Glutamatergic neuron (in vitro differentiated cells): Measurements from ENCODE around the gene CREB3. TPM values are rescaled to one million over a fixed set of nuclear protein-coding genes. Genes with fewer than 3 reads are reported as not detected.

Experiments
- DNase-seq: peaks from one replicate; pipeline ENCODE4 v3.0.0; 2022
- H3K27ac Mint-ChIP-seq: one replicate; pipeline ENCODE4 v1.8.0; 2020; ENCODE audit warnings: mild to moderate bottlenecking, mixed read lengths, inconsistent platforms; ENCODE audit not compliant: unreplicated experiment
- H3K27me3 Mint-ChIP-seq: one replicate; pipeline ENCODE4 v1.8.0; 2020; ENCODE audit warnings: mild to moderate bottlenecking, moderate library complexity, mixed read lengths, inconsistent platforms; ENCODE audit not compliant: unreplicated experiment
- H3K36me3 Mint-ChIP-seq: one replicate; pipeline ENCODE4 v1.8.0; 2020; ENCODE audit warnings: mild to moderate bottlenecking, mixed read lengths, inconsistent platforms; ENCODE audit not compliant: unreplicated experiment
- H3K4me1 Mint-ChIP-seq: one replicate; pipeline ENCODE4 v1.8.0; 2020; ENCODE audit warnings: mild to moderate bottlenecking, low read depth, mixed read lengths, inconsistent platforms; ENCODE audit not compliant: unreplicated experiment
- H3K4me3 Mint-ChIP-seq: one replicate; pipeline ENCODE4 v1.8.0; 2020; ENCODE audit warnings: mild to moderate bottlenecking, mixed read lengths, inconsistent platforms; ENCODE audit not compliant: unreplicated experiment
- H3K9me3 Mint-ChIP-seq: one replicate; pipeline ENCODE4 v1.8.0; 2020; ENCODE audit warnings: mild to moderate bottlenecking, moderate library complexity, mixed read lengths, inconsistent platforms; ENCODE audit not compliant: unreplicated experiment
- CTCF ChIP-seq: fragments of 200-600 bp; sonication (generic); IDR thresholded peaks from one replicate; pipeline ENCODE4 v1.5.0; 2021; ENCODE audit not compliant: partially characterized antibody, unreplicated experiment
- total RNA-seq: library from RNA; stranded (reverse); fragmentation: NEBNext Ultra II Directional; extraction: Animal tissue kit (Norgen Biotek cat#: 25700); gene quantifications from one replicate; pipeline ENCODE4 v1.2.1, GENCODE V29; 2021; ENCODE audit not compliant: unreplicated experiment

CREB3 gene
- total RNA-seq, 1 donor from 2014 or later: 32.0 TPM

- TF ChIP-seq CTCF: no peak
- DNase-seq: no peak
- Mint-ChIP-seq H3K27me3 (no peaks in the 10 kb centered on the region), H3K4me1 (peaks cover 3% of the 10 kb centered on the region), H3K36me3 (no peaks in the 10 kb centered on the region), H3K9me3 (peaks cover 4% of the 10 kb centered on the region), H3K27ac (no peak overlapping the region), H3K4me3 (no peak overlapping the region)
These were observed 30.7 kb downstream of the CREB3 start for GRCh38 chr9:35763181-35763580.

DNA sequence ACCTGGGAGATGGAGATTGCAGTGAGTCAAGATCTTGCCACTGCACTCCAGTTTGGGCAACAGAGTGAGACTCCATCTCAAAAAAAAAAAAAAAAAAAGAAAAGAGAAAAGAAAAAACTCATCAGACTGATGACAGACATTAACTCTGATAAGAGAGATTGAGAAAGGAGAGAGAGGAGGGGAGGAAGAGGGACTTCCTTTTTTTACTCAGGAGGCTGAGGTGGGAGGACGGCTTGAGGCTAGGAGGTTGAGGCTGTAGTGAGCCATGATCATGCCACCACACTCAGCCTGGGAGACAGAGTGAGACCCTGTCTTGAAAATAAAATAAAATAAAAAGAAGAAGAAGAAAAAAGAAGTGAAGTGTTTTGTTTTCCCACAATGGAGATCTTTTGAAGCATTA lies 31.3 kb downstream of the CREB3 start:
- Mint-ChIP-seq H3K4me1 (peaks cover 3% of the 10 kb centered on the region), H3K36me3 (no peaks in the 10 kb centered on the region), H3K27ac (no peak overlapping the region)

GRCh38 chr9:35766997-35767396 lies 34.5 kb downstream of the CREB3 start:
- DNase-seq: no peak
- H3K4me1 Mint-ChIP-seq: no peaks in the 10 kb centered on the region
- H3K36me3 Mint-ChIP-seq: no peaks in the 10 kb centered on the region
- H3K27ac Mint-ChIP-seq: no peak overlapping the region
- no peaks in the 10 kb centered on the region for H3K9me3 Mint-ChIP-seq
- H3K4me3 Mint-ChIP-seq: no peak overlapping the region
- TF ChIP-seq CTCF: no peak
- no peaks in the 10 kb centered on the region for H3K27me3 Mint-ChIP-seq

More for the DNA sequence above, 31.3 kb downstream of the CREB3 start:
- H3K9me3 Mint-ChIP-seq: peaks cover 2% of the 10 kb centered on the region
- H3K27me3 Mint-ChIP-seq: no peaks in the 10 kb centered on the region
- no peak for TF ChIP-seq CTCF
- H3K4me3 Mint-ChIP-seq: no peak overlapping the region
- no peak for DNase-seq

DNA sequence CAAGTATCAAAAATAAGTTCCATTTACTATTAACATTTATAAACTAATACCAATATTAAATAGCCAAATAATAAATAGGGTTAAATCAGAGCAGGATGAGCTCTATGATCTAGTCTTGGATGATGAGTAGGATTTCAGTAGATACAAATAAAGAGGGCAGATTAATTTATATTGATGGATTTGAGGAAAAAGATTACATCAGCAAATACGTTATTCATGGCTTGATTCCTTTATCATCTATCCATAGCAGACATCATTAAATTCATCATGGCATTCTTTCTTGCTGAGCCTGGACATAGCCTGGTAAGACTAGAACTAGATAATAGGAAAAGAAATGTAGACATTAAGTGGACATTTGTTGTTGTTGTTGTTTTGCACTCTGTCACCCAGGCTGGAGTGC lies 35.0 kb downstream of the CREB3 start:
- Mint-ChIP-seq H3K4me1 (no peaks in the 10 kb centered on the region), H3K27me3 (no peaks in the 10 kb centered on the region), H3K27ac (no peak overlapping the region), H3K36me3 (no peaks in the 10 kb centered on the region), H3K9me3 (no peaks in the 10 kb centered on the region), H3K4me3 (no peak overlapping the region)
- TF ChIP-seq CTCF: no peak
- DNase-seq: no peak

GRCh38 chr9:35769763-35770162 lies 37.3 kb downstream of the CREB3 start:
- no peaks in the 10 kb centered on the region for H3K36me3 Mint-ChIP-seq
- no peaks in the 10 kb centered on the region for H3K9me3 Mint-ChIP-seq
- H3K27ac Mint-ChIP-seq: no peak overlapping the region
- DNase-seq: no peak
- no peak for TF ChIP-seq CTCF
- H3K27me3 Mint-ChIP-seq: no peaks in the 10 kb centered on the region
- H3K4me3 Mint-ChIP-seq: no peak overlapping the region
- H3K4me1 Mint-ChIP-seq: no peaks in the 10 kb centered on the region
